ENCODE data around the gene FAU.

FAU gene

DNA sequence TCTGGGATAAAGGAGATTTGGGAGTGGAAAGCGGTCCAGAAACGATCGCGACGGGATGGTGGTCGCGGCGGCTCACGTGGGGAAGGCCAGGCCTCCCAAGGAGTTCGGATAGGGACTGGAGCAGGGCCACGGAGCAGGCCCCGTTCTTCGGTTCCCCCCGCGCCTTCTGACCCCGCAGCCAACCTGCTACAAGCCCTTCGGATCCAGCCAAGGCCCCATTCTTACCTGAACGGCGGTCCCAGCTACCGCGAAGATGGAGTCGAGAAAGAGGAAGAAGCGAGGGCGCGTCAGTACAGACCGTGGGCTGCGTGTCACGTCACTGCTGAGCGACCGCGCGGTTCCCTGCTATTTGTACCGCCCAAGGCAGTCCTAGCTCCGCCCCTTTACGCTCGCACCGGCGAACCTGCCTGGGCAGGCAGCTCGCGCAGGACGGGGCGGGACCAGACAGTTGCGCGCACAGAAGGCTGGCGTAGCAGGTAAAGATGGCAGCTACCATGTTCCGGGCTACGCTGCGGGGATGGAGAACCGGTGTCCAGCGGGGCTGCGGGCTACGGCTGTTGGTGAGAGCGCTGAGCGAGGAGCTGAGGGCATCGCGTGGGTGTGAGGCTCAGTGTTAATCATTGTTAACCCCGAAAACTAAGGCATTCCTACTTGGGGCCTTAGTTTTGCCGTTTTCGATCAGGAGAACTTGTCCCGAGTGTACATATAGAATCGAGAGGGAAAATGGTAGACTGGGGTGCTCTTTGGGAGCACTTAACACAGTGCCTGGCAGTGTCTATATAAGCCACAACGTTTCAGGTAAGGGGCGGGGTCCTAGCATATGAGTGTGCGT, at the start of gene FAU, which contains the start of gene MRPL49:
Gene FAU (minus strand): TSS at position 270 of the 832 bp plus-strand sequence. CDS start 321 bp downstream, outside the sequence.
Gene MRPL49 (plus strand): TSS at position 457 of the 832 bp plus-strand sequence. CDS start 26 bp downstream, at position 483.
- H3K4me3 ChIP-seq, result peak within 1 kb of the TSS; percentile 68 to 92
- H3K27me3 ChIP-seq, result no peaks in the 10 kb centered on the region
- intact Hi-C loops (cut with DNase I; ENCODE audit: low total_unique reads), result no loop called here
- peak; percentile 98 to 99 for DNase-seq
- TF ChIP-seq, protein P1, sequence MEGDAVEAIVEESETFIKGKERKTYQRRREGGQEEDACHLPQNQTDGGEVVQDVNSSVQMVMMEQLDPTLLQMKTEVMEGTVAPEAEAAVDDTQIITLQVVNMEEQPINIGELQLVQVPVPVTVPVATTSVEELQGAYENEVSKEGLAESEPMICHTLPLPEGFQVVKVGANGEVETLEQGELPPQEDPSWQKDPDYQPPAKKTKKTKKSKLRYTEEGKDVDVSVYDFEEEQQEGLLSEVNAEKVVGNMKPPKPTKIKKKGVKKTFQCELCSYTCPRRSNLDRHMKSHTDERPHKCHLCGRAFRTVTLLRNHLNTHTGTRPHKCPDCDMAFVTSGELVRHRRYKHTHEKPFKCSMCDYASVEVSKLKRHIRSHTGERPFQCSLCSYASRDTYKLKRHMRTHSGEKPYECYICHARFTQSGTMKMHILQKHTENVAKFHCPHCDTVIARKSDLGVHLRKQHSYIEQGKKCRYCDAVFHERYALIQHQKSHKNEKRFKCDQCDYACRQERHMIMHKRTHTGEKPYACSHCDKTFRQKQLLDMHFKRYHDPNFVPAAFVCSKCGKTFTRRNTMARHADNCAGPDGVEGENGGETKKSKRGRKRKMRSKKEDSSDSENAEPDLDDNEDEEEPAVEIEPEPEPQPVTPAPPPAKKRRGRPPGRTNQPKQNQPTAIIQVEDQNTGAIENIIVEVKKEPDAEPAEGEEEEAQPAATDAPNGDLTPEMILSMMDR (IDR thresholded peaks at IDR 0.05), result no peak
- H3K4me1 ChIP-seq, result peaks cover 9 to 24% (median 19%) of the 10 kb centered on the region in 4 donors
- H3K9me3 ChIP-seq, result no peaks in the 10 kb centered on the region
- H3K27ac ChIP-seq, result peak within 1 kb of the TSS; percentile 89 to 95
- H3K36me3 ChIP-seq, result peaks cover 43 to 70% (median 58%) of the 10 kb centered on the region in 3 donors

DNA sequence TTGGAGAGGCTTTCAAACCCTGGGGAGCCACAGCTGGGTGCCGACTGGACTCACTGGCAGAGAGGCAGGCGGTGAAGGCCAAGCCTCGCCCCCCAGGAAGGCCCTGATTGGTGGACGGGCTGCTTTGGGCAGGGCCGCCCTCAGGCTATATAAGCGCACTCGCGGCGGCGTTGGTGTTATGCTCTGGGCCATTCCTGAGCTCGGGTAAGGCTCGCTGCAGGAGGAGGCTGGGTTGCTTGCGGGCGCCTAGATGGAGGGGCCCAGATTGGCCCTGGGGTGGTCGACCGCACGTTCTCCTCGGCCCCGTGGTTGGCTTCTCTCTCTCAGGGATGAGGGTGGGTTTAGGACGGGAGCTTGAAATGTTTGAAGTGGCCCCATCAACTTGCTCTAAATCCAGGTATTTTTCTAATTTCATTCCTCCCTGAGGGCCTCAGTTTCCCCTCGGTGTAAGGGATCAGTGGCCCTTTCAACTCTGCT, 48.2 kb upstream of the FAU start, which contains the start of gene SPDYC:
Gene SPDYC (plus strand): TSS at position 176 of the 477 bp plus-strand sequence. CDS start 1,125 bp downstream, outside the sequence.
- Histone ChIP-seq H3K4me3 (no peak within 1 kb of the TSS), H3K27me3 (no peaks in the 10 kb centered on the region), H3K27ac (no peak within 1 kb of the TSS), H3K9me3 (no peaks in the 10 kb centered on the region), H3K4me1 (peaks cover 0 to 4% (median 0%) of the 10 kb centered on the region in 4 donors), H3K36me3 (no peaks in the 10 kb centered on the region)
- DNase-seq, result no peak
- TF ChIP-seq, protein P1 (IDR thresholded peaks at IDR 0.05), result no peak
- intact Hi-C loops (cut with DNase I; ENCODE audit: low total_unique reads), result no loop called here

DNA sequence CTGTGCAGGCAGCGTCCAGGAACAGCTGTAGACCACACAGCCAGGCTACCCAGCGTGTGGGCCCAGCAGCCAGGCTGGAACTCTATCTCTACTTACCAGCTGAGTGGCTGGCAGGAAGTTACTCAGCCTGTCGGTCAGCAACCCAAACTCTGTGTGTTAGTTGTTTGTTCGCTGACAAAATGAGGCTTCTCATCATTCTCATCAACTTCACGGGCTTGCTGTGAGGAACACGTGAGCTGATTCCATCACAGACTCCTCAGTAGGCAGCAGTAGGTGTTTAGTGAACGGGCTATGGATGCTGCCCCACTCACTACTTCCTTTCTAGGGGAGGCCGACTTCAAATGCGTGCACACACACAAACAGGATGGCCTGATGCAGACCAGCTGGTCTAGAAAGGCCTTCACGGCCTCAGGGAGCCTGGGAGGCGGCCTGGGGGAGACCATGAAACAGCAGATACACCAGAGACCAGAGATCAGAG, 47.3 kb upstream of the FAU start:
- H3K27me3 ChIP-seq, result no peaks in the 10 kb centered on the region
- no peak overlapping the region for H3K27ac ChIP-seq
- DNase-seq, result no peak
- TF ChIP-seq, protein P1 (IDR thresholded peaks at IDR 0.05), result no peak
- no peak overlapping the region for H3K4me3 ChIP-seq
- H3K9me3 ChIP-seq, result no peaks in the 10 kb centered on the region
- H3K4me1 ChIP-seq, result peaks cover 0 to 4% (median 0%) of the 10 kb centered on the region in 4 donors
- intact Hi-C loops (cut with DNase I; ENCODE audit: low total_unique reads), result no loop called here
- H3K36me3 ChIP-seq, result no peaks in the 10 kb centered on the region

DNA sequence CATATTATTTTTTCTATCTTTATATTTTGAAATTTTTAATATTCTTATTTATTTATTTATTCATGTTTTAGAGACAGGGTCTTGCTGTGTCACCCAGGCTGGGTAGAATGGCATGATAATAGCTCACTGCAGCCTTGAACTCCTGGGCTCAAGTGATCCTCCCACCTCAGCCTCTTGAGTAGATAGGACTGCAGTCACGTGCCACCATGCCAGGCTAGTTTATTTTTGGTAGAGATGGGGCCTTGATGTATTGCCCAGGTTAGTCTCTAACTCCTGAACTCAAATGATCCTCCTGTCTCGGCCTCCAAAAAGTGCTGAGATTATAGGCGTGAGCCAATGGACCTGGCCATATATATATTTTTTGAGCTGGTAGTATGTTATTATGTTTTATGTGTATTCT, 45.7 kb upstream of the FAU start:
- Histone ChIP-seq H3K36me3 (no peaks in the 10 kb centered on the region), H3K27me3 (no peaks in the 10 kb centered on the region), H3K27ac (no peak overlapping the region), H3K9me3 (no peaks in the 10 kb centered on the region), H3K4me3 (no peak overlapping the region), H3K4me1 (peaks cover 0 to 4% (median 0%) of the 10 kb centered on the region in 4 donors)
- TF ChIP-seq, protein P1 (IDR thresholded peaks at IDR 0.05), result no peak
- intact Hi-C loops (cut with DNase I; ENCODE audit: low total_unique reads), result no loop called here
- DNase-seq, result no peak

DNA sequence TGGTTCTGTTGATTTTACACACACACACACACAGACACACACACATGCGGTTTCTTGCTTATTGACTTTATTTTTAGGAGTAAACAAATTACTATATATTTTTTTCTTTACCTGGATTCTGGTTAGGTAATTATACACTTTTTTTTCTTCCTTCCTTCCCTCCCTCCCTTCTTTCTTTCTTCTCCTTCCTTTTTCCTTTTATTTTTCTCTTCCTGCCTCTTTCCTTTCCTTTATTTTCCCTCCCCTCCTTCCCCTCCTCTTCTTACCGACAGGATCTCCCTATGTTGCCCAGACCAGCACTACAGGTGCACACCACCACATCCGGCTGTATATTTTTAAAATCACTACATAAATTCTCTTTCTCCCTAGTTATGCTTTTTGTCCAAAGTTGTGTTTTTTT, 45.0 kb upstream of the FAU start:
- no peaks in the 10 kb centered on the region for H3K27me3 ChIP-seq
- H3K36me3 ChIP-seq, result no peaks in the 10 kb centered on the region
- H3K4me3 ChIP-seq, result no peak overlapping the region
- TF ChIP-seq, protein P1 (IDR thresholded peaks at IDR 0.05), result no peak
- no peak for DNase-seq
- no peaks in the 10 kb centered on the region for H3K9me3 ChIP-seq
- no peak overlapping the region for H3K27ac ChIP-seq
- peaks cover 0 to 4% (median 0%) of the 10 kb centered on the region in 4 donors for H3K4me1 ChIP-seq
- intact Hi-C loops (cut with DNase I; ENCODE audit: low total_unique reads), result no loop called here
